GM21825 (cell line): ENCODE measurements around the gene TNNI3.
"Not testable (repeated sequence)": the region's sequence is repeated elsewhere in the genome, so short reads cannot be mapped to it uniquely, and the experiment has no call there.

Experiments
- ATAC-seq: cut with Tn5 transposase; IDR thresholded peaks from one replicate; pipeline ENCODE4 v1.9.1; 2021; ENCODE audit warnings: mild to moderate bottlenecking, moderate library complexity; ENCODE audit not compliant: unreplicated experiment

Gene TNNI3

DNA sequence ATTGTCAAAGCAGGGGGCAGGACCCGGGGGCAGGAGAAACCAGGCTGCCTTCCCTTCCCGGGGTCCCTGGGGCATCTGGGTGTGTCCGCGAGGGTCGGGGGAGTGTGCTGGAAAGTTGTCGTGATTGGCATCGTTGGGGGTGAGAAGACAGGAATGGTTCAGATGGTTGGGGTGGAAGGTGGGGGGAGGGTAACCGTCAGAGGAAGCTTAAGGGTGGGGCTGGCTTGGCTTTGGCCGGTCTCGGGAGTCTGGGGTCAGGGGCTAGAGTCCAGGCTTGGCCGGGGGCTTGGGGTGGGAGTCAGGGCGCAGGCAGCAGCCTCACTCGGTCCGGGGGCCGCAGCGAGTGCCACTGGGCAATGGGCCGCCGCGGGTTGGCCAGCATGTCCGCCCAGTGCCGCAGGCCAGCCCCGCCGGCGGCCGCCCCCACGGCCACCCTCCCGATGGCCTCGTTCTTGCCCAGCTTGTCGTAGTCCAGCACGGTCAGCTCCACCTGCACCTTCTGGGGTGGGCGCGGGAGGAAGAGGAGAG, 15.7 kb upstream of the TNNI3 start:
- no peak for ATAC-seq

DNA sequence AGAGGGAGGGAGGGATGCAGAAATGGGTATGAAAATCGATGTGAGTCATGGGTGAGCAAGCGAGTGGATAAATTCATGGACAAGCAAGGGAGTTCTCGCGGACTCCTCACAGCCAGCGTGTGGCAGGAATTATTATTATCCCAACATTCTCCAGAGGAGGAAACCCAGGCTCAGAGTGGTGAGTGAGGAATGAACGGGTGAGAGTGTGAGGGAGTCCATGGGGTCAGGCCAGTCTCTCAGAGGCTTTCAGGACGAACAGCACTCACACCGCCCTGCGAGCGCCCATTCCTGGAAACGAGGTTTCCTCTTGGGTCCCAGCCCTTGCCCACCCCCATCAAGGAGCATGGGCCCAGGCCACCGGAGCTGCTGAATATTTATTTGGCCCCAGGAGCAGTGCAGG, 15.2 kb upstream of the TNNI3 start:
- no peak for ATAC-seq

DNA sequence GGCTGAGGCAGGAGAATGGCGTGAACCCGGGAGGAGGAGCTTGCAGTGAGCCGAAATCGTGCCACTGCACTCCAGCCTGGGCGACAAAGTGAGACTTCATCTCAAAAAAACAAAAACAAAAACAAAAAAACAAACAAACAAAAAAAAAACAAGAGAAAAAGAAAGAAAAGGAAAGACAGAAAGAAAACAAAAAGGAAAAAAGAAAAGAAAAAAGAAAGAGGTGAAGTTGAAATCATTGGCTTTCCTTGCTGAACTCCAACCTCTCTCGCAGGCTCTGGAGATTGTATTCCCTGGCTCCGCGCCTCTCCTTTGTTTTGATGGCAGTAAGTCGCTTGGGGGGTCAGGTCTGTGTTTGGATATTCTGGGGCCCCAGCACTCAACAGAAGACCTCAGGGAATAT, 14.8 kb upstream of the TNNI3 start:
- not testable (repeated sequence) for ATAC-seq

DNA sequence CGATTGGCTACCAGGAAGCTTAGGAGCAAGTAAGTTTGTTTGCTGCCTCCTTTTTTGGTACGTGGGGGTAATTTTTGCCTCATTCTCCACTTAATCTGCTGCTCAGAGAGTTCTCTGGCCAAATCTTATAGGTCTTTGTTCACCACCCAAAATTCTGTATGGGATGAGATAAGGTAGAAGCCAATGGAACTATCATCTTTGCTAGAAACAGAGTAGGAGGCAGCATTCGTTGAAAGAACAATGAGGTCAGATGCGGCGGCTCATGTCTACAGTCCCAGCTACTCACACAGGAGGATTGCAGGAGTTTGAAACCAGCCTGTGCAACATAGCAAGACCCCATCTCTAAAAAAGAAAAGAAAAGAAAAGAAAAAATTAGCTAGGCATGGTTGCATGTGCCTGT, 13.9 kb upstream of the TNNI3 start:
- no peak for ATAC-seq

DNA sequence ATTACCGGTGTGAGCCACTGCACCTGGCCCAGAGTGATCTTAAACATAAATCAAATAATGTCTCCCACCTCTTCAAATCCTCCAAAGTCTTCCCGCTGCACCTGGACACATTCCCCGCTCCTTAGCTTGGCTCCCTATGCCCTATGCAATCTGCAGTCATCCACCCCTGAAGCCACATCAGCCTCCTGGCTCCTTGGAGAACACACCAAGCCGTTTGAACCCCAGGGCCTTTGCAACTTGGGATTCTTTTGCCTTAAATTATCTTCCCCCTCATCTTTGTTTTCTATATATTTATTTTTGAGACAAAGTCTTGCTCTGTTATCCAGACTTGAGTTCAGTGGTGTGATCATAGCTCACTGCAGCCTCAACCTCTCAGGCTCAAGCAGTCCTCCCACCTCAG, 11.6 kb upstream of the TNNI3 start:
- no peak for ATAC-seq

DNA sequence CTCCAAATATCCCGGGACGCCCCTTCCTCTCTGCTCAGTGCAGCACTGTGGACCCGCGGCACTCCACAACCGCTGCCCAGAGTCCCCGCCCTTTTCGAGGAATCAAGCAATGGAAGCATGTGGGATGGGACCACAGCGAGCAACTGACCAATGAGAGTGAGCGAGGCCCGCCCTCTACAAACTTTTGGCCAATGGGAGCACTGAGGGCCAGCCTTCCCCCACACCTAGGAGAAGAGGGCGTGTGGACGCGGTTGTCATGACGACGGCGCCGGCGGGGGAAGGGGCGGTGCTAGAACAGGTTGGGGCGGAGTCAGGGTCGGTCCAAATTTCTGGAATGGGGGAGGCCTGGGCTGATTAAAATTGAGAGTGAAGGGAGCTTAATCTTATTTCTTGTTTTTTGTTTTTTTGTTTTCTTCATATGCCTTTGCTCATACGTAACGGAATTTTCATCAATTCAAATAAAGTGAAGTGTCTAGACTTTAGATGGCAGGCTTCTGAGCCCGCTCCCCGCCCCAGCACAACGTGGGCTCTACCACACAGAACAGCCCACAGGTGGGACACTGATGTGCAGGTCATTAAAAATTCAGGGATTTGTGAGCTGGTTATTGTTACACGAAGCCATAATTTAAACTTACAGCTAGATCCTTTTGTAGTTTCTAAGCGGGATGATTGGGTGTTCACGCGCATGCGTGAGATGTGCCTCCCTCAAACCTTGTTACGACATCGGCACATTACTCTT, 9.2 kb upstream of the TNNI3 start, which contains the start of gene DNAAF3:
TSS of gene DNAAF3 (minus strand) at position 84 of the 739 bp plus-strand sequence. CDS start 200 bp downstream, outside the sequence.
- peak; percentile 80 for ATAC-seq

DNA sequence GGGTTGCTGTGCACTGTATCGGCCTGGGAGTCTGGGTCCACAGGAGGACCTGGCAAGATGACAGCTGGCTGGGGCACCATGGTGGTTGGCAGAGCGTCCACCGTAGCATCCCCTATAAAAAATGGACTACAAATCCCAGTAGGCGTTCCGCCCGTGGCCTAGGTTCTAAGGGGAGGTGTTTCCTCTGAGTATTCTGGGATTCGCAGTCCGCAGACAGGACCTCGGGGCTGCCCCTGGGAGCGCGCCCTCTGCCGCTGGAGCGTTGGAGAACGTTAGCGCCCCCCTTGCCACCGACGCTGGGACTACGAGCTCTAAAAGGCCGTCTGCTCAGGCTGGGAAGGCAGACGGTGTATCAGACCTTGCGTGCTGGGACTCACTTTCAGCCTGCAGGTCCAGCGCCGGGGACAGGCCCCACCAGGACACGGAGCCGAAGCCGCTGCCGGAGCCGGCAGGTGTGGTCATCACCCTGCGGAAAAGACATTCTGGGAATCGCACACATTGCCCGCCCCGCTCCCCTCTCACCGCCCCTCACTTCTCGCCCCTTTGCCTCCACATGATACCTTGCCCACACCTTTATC, 8.5 kb upstream of the TNNI3 start:
- peak; percentile 41 for ATAC-seq

DNA sequence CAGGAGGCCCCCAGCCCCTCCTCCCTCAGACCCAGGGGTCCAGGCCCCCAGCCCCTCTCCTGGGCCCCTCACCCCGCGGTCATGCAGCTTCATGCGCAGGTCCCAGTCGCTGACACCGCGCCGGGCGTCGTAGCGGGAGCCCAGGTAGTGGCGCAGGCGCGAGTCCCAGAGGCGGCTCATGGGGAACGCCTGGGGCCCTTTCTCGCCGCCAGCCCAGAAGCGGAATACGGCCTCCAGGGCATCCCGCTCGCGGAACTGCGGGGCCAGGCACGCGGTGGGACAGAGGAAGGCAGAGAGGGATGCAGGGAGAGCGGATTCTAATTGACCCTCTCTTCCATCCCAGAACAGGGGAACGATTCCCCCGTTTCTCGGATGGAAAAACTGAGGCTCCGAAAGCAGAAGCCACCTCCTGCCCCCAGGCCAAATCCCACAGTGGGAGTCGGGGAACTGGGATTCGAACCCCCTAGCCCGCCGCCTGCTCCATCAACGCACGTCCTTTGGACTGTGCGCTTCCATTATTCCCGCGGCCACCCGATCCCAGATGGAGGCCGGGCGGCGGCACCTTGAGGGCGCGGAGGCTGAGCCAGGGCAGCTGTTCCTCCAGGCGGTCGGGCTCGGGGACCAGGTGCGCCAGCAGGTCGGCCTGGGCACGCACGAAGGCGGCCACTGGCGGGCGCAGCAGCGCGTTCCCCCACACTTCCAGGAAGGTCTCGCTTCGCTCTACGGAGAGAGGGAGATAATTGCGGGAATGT, 4.2 kb upstream of the TNNI3 start:
- ATAC-seq: no peak

DNA sequence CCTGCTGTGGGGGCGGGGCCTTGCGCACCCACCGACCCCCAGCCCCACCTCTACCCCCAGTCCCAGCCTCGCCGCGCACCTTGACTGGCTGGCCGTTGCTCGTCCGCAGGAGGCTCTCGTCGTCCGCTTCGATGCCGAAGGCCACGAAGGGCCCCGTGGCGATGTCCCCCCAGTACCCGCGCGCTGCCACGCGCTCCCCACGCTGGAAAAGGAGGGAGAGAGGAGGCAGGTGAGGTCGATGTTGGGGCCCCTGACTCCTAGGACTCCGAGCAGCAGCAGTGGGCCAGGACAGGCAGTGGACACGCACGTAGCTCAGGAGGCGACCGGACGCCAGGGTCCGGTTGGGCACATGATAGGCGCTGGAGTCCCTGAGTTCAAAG, 3.4 kb upstream of the TNNI3 start:
- no peak for ATAC-seq

DNA sequence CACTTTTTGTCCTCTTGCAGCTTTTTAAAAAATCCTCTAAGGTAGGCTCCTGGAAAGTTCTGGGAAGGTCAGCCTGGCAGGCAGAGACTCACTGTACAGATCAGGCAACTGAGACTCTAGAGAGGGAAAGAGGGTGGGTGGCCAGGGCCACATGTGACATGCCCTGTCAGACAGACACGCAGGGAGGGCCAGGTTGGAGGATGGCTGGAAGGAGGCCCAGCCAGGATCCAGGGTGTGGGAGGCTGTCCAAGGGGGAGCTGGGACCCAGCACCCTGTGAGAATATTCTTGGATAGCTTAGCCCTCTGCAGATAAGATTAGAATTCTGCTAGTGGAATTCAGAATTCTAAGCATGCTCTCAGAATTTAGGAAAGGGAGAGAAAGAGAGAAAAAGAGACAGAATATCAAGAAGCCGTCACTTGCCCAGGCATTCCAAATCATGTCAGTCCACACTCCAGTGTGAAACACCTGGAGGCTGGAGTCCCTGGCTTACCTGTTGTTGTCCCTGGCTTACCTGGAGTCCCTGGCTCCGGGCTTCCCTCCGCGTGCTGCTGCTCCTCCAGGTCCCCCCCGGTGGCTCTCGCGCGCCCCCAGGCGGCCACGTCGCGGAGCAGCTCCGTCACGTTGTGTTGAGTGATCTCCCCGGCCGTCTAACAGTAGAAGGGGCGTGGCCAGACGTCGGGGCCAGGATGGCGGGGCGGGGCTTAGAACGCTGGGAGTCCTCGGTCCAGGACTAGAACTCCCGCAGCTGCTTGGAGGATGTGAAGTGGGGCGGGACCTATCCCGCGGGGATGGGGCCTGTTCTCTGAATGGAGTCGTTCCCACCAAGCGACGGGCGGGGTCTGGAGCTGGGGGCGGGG, 2.8 kb upstream of the TNNI3 start:
- ATAC-seq: no peak

DNA sequence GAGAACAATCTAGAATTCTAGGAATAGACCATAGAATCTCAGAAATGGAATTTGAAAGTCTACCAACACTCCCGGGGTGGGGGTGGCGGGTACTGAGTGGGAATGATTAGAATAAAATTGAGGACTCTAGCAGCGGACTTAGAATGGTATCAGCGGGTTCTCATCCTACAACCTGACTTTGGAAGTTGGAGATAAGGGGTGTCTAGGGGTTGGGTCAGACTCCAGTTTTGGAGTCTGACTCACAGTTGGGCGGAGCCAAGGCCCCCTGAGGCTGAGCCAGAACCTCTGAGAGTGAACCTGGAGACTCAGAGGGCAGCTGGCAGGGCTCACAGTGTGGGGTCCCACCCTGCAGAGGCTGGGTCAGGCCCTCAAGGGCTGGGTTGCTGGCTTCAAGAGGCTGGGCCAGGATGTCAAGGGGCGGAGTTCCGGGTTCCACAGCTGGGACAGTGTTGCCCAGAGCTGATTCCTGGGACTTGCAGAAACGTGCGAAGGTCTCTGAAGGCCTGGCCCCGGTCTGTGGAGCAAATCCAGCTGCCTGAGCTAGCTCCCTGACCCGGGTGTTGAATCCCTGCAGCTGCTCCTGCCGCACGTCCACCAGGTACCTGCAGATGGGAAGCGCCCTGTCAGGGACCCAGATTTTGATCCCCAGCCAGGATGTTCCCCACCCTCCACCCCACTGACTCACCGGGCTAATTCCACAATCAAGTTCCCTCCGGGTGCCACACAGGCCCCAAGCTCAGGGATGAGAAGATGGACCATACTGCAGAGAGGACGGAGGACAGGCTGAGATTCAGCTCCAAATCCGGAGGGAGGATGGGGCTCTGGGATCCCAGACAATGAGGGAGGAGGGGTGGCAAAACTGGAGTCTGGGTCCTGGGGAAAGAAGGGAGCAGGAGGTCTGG, 1.6 kb upstream of the TNNI3 start:
- no peak for ATAC-seq

DNA sequence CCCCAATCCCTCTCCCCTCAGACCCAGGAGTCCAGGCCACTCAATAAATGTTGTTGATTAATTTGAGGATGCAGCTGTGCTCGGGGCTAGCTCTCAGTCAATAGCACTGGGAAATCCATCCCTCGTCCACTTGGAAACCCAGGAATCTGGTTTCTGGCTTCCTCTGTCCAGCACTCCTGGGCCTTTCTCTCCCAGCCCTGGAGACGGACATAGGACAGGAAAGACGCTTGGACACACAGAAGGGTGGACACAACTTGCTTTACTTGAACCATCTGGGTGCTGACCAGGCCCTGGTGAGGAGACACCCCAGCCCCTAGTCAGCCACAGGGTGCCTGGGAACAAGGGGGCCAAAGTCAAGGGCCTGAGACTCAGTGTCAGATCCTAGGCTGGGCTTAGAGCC, 891 bp upstream of the TNNI3 start:
- no peak for ATAC-seq

DNA sequence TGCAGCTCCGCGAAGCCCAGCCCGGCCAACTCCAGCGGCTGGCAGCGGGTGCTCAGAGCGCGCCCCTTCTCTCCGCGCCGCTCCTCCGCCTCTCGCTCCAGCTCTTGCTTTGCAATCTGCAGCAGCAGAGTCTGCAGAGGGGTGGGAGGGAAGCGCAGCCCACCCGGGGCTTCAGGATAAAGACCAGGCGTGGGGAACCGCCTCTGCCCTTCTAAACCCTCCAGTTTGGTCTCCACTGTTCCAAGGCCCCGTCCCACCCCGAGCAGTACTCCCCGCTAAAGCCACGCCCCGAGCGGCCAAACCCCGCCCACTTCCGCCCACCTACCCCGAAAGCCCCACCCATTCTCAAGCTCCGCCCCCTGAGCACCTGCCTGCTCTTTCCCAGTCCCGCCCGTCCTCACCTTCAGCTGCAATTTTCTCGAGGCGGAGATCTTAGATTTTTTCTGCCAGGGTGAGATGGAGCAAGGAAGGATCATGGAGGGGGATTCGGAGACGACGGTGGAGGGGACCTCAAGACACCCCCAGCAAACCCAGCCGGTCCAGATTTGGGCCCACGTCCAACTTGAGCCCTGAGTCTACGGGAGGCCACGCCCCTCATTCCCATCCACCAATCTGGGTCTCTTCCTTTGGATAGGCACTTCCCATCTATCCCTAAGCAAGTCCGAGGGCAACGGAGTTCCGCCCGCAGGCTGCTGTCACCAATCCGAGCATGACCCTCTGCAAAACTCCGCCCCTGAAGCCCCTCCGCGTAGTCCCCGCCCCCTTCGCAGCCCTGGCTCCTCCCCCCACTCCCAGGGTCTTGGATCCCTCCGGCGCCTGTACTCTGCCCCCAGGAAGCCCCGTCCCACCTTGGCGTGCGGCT, 1.1 kb downstream of the TNNI3 start:
- ATAC-seq: no peak

DNA sequence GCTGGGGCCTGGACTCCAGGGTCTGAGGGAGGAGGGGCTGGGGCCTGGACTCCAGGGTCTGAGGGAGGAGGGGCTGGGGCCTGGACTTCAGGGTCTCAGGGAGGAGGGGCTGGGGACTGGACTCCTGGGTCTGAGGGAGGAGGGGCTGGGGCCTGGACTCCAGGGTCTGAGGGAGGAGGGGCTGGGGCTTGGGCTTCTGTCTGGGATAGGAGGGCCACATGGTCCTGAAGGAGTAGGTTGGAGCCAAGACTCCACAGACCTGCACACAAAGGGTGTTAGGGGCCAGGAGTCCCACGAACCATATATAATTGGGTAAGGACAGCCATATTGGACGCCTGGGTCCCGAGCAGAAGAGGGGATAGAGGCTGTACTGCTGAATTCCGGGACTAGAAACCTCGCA, 1.7 kb downstream of the TNNI3 start:
- ATAC-seq: not testable (repeated sequence)

DNA sequence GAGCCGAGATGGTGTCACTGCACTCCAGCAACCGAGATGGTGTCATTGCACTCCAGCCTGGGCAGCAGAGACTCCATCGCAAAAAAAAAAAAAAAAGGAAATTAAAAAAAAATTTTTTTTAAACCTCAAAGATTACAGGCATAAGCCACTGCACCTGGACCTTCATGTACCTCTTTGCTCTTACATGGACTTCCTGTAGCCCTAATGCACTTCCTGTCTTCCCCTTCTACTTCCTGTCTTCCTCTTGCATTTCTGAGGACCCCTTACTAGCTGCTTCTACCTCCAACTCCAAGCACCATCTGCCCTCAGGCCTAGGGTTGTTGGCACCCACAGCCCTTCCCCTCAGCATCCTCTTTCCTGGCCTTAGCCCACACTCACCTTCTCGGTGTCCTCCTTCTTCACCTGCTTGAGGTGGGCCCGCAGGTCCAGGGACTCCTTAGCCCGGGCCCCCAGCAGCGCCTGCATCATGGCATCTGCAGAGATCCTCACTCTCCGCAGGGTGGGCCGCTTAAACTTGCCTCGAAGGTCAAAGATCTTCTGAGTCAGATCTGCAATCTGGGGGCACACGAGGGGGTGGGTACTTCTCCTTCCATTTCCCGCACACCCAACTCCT, 3.8 kb downstream of the TNNI3 start:
- no peak for ATAC-seq

DNA sequence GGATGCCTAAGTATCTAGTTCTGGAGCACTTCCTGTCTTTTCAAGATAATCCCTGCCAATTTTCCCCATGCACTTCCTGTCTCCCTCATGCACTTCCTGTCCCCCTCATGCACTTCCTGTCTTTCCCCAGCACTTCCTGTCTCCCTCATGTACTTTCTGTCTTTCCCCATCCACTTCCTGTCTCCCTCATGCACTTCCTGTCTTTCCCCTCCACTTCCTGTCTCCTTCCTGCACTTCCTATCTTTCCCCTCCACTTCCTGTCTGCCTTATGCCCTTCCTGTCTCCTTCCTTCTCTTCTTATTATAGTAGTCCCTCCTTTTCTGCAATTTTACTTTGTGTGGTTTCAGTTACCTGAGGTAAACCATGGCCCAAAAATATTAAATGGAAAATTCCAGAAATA, 5.5 kb downstream of the TNNI3 start:
- no peak for ATAC-seq

DNA sequence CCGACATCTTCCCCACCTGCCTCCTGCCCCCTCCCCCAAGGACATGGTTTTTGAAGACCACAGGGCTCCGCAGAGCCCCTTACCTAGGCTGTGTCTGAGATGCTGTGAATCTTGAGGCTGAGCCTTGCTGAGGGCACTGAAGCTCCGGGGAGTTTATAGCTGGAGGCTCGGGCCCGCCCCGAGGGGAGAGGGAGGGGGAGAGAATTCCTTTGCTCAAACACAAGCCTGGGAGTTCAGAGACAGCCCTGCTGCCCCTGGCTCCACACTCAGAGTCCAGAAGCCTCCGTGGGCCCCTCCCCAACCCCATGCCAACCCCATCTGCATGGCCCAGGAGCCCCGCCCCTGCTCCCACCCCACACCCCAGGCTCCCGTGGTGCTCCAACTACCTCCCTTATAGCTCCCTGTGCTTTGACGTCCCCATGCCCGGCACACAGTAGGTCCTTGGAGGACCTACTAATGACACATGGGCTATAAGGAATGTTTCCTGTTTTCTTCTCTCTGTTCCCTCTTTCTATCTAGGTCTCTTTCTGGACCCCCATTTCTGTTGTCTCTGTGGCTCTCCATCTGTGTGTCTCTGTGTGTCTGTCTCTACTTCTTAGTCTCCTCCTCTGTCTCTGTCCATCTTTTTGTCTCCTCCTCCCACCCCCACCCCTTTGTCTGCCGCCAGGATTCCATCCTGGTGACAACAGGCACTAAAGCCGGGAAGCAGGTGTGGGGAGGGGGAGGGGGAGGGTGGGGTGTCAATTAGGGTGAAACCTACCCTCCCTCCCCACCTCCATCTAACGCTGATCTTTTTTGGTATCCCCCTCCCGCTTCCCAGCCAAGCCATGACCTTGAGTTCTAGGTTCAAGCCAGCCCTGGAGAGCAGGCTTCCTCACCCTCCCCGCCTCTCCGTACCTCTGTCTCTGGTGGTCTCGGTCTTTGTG, 8.2 kb downstream of the TNNI3 start, which contains the start of gene TNNT1:
TSS of gene TNNT1 (minus strand) at position 129 of the 926 bp plus-strand sequence. CDS start 2,049 bp downstream, outside the sequence.
- no peak for ATAC-seq
